Choroid plexus epithelial cell (primary cell): ENCODE results near the gene NCCRP1.
A peak's percentile ranks its signal among the peaks of the same experiment; 100 is the strongest.

Experiments
- DNase-seq: peaks from one replicate; pipeline ENCODE4 v3.0.0-alpha.2; 2010; ENCODE audit warnings: low read depth
- H3K4me3 ChIP-seq: 2 replicates; pipeline ENCODE4 v1.5.1; 2011; ENCODE audit warnings: low read depth, mild to moderate bottlenecking, control low read depth, low read length, moderate library complexity
- CTCF ChIP-seq: conservative IDR thresholded peaks from 2 replicates; pipeline ENCODE4 v1.5.1; 2011; ENCODE audit warnings: low read depth, mild to moderate bottlenecking, control low read depth, inconsistent platforms, low read length, moderate library complexity

NCCRP1 gene

GRCh38 chr19:39180749-39181148, 16.0 kb upstream of the NCCRP1 start:
- no peak overlapping the region for H3K4me3 ChIP-seq
- DNase-seq: no peak
- TF ChIP-seq CTCF: no peak

DNA sequence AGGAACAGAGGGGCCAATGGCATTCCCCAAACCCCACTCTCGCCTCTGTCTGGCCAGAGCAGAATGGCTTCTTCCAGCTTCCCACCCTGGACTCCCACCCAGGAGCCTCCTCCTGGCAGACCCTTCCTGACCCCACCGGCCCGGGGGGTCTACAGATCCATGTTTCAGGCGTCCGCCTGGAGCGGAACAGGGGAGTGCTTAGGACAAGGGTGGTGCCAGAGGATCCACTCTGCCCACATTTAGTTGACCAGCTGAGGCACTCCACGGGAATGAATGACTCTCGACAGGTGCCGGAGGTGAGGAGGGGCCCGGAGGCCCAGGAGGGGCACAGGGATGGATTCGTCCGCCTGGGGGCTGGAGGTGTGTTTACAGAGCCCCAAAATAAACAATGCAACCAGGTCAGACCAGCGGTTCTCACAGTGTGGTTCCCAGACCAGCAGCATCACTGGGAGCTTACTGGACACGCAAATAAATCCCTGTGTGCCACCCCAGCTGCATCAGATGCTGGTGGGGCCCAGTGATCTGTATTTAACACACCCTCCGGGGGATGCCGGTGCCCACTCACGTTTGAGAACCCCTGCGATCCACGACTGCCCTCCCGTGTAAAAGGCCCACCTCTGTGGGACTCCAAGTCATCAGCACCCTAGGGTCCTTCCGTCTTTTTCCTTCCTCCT, 15.1 kb upstream of the NCCRP1 start:
- no peak for TF ChIP-seq CTCF
- no peak overlapping the region for H3K4me3 ChIP-seq
- no peak for DNase-seq

DNA sequence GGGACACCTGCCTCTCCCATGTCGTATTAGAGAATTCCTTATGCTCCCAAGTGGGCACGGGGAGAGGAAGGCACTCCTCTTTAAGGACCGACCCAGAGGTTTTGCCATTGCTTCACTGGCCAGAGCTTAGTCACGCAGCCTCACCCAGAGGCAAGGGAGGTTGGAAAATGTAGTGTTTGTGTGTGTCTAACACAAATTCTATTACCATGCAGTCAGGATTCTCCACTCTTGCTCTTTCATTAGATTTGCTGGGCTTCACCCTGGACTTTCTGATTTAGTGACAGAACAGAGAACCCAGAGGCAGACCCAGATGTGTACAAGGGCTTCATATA, 14.6 kb upstream of the NCCRP1 start:
- TF ChIP-seq CTCF: no peak
- no peak overlapping the region for H3K4me3 ChIP-seq
- DNase-seq: peak; percentile 4

GRCh38 chr19:39183104-39183503, 13.7 kb upstream of the NCCRP1 start:
- H3K4me3 ChIP-seq: no peak overlapping the region
- no peak for DNase-seq
- no peak for TF ChIP-seq CTCF

DNA sequence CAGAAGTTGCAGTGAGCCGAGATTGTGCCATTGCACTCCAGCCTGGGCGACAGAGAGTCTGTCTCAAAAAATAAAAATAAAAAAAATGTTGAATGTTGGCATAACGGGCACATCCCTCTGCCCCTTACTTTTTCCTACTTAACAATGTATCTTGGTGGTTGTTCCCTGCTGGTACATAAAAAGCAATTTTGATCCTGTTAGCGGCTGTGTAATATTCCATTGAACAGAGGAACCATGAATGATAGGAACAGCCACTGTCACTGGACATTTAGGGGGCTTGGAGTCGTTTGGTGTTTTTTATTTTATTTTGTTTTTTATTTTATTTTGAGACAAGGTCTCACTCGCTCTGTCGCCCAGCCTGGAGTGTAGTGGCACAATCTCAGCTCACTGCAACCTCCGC, 10.4 kb upstream of the NCCRP1 start:
- H3K4me3 ChIP-seq: no peak overlapping the region
- no peak for TF ChIP-seq CTCF
- DNase-seq: no peak

DNA sequence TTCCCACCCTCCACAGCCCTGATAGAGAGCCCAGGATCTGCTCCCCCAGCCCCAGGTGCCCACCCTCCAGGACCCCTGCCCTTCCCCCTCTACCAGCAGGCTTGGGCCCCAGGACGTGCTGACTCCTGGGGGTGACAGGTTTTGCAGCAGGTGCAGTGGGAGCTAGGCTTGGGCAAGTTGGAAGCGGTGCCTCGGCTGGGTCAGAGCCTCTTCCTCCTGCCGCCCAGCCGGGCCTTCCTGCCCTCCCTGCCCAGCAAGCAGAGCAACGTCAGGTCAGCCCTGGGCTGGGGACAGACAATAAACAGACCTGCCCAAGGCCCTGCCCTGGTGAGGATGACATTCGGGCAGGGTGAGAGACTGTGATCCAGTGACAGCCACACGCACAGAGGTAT, 9.2 kb upstream of the NCCRP1 start:
- DNase-seq: no peak
- no peak for TF ChIP-seq CTCF
- no peak overlapping the region for H3K4me3 ChIP-seq

DNA sequence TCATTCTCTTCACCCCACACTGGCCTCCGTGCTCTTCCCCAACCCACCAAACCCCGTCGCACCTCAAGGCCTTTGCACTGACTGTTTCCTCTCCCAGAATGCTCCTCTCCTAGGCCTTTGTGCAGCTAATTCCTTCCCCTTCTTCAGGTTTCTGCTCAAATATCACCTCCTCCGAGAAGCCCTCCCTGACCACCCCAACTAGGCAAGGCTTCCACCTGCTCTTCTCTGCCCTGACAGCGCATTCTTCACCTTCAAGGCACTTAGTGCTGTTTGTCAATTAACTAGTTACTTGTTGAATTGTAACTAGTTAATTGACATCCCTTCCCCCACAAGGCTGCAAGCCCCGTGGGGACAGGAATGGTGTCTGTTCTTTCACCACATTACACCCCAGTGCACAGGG, 7.8 kb upstream of the NCCRP1 start:
- no peak for TF ChIP-seq CTCF

More for the DNA sequence above, 7.8 kb upstream of the NCCRP1 start:
- DNase-seq: no peak
- H3K4me3 ChIP-seq: no peak overlapping the region
